GM18867 (cell line): Measurements from ENCODE around the gene P2RX6.
"Not testable (repeated sequence)": the region's sequence is repeated elsewhere in the genome, so short reads cannot be mapped to it uniquely, and the experiment has no call there.

Source experiments
- ATAC-seq: cut with Tn5 transposase; IDR thresholded peaks from one replicate; pipeline ENCODE4 v1.9.1; 2021; ENCODE audit warnings: mild to moderate bottlenecking, moderate library complexity; ENCODE audit not compliant: unreplicated experiment

P2RX6 gene

DNA sequence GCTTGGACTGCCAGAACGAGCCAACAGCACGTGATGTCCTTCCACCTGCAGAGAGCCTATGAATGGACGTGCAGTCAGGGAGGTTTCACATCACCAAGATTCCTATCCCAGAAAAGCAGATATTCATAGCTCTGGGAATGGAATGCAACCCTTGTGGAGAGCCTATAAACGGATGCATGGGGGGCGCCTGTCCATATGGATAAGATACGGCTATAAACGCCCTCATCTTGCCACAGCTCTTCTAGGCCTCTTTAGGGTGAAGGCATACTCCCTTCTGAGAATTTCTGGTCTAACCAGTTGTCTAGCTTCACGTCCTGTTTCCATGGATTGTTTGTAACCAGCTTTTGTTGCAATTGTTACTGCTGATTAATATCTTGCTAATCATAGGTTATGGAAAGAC is 56.8 kb downstream of the P2RX6 start:
- not testable (repeated sequence) for ATAC-seq

DNA sequence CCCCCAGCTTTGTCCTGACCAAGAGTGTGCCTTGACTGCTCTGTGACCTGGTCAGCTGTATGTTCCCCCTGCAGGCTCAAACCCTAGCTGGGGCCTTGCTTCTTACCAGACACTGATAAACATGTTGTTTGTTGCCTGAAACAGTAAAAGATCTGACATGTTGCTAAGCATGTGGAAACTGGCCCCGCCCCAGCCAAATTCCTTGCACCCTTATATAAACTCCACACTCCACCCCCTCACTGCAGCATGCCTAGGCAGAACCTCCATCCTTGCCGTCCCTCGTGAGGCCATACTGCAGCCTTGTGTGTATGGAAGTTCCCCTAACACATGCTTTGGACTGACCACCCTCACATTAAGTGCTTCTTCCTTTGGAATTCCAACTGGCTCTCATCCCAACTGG is 58.1 kb downstream of the P2RX6 start:
- no peak for ATAC-seq

DNA sequence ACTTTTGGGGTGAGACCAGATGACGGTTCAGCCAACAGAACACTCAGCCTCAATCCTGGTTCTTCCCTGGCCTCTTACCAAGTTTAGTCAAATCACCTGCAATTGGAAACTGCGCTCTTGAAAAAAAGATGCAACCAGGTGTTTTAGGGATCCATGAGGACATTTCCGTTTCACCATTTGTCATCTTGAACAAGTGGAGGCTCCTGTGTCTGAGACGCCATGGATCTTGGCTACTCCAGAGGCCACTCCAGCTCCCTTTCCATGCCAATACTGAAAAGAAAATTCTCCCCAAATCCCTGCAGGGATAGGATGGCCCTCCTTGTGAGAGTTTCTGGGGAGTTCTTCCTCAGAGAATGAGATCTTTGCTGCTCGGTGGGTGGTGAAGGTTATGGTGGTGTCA is 58.5 kb downstream of the P2RX6 start:
- ATAC-seq = no peak

DNA sequence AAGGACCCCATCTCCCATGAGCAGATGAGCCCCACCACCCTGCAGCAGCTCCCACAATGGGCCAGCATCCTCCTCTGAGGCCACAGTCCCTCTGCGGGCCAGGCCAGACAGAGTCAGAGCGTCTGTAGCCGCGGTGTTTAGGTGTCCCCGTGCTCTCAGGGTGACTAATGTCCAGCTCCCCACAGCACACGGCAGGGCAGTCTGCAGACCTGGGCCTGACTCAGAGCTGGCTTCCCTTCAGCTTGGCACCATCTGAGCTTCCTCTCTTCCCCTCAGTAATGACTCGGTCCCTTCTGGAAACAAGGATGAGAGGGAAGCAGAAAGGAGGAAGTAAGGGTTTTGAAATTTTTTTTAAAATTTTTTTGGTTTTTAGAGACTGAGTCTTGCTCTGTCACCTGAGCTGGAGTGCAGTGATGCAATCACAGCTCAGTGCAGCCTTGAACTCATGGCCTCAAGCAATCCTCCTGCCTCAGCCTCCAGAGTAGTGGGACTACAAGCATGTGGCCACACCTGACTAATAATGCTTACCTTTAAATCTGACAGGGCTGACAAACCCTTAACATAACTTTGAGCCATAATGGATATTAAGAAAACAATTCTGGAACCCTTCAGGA is 59.2 kb downstream of the P2RX6 start:
- no peak for ATAC-seq

DNA sequence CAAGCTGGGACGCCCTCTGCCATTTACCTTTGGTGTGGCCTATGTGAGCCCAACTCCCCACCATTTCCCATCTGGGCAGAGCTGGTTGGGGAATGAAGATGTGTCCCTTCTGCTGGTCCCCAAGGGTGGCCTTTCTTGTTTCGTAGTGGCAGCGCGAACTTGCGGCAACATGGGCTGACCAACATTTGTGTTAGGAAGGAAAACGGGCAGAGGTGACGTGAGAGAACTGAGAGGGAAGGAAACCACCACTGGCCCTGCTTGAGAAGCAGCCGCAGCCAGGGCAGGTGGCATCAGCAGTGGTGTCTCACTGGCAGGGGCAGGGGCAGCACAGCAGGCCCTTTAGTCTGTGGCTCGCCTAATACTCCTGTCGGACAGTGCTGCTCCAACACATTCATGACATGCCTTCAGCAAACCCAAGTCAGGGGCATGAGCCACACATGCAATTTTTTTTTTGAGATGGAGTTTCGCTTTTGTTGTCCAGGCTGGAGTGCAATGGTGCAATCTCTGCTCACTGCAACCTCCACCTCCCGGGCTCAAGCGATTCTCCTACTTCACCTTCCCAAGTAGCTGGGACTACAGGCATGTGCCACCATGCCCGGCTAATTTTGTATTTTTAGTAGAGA is 60.7 kb downstream of the P2RX6 start:
- no peak for ATAC-seq

DNA sequence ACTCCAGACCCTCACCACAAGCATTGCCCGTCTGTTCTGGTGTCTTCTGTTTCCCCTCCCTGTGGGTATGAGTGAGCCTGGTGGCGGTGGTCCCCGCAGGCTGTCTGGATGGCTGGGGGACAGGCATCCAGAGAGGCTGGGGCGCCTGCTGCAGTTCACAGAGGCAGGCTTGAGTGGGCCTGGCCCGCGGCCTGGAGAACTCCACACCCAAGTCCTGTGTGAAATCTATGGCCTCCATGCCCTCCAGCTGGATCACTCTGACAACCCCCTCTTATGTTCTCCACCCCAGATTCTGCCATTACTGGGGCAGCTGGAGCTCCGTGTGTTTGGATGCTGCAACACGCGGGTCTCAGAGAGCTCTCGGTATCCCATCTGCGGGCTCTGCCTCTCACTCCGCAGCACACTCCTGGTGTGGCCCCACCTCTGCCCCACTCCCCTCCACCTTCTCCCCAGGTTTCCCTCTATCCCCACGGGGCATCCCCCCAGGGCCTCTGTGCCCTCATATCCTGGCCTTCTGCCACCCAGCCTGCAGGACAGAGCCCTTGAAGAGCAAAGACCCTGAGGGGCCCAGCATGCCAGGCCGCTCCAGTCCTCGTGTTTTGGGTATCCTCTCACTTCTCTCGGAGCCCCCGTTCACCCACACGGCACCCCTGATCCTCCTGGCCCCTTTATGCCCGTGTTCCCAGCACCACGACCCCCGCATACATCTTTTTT is 62.1 kb downstream of the P2RX6 start:
- ATAC-seq = no peak
